ENCODE data around the gene SH3RF3. TPM values are rescaled to one million over a fixed set of nuclear protein-coding genes. Genes with fewer than 3 reads are reported as not detected.

The SH3RF3 gene
- total RNA-seq, 2 experiments from 2014 or later = 1.4 TPM

DNA sequence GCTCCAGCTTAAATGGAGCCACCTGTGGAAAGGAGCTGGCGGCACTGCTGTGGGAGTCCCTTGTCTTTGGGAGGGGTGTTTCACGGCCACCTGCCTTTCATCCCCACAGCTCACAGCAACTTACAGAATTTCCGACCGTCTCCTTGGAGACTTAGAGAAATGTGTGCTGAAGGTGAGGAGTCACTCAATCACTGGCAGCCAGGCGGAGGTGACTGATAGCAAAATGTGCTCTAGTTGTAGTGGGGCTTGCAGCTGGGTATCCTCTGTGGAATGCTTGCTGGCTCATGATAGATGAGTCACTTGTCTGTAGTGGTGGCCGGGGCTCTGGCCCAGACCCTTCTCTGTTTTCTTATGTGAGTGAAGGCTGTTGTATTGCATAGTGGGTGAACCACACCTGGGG, 110.7 kb downstream of the SH3RF3 start:
- Mint-ChIP-seq H3K4me3 (no peak overlapping the region), H3K4me1 (peaks cover 16% of the 10 kb centered on the region), H3K27me3 (no peaks in the 10 kb centered on the region), H3K27ac (no peak overlapping the region), H3K36me3 (ENCODE audit: low read depth) (no peaks in the 10 kb centered on the region), H3K9me3 (ENCODE audit: low read depth) (no peaks in the 10 kb centered on the region)
- intact Hi-C loops (cut with DNase I, micrococcal nuclease) = loop anchor here in 1 of 2 experiments (5.0 kb wide), 1 partner anchor 52 kb away; no protein-coding TSS in a partner anchor
- DNase-seq (no peak), ATAC-seq (no peak)
- CTCF ChIA-PET = interaction anchor here (0.6 kb wide), 1 partner anchor 14 kb away, joined by 3 read pairs; no protein-coding TSS in a partner anchor
- POLR2A ChIA-PET = no interaction called here

DNA sequence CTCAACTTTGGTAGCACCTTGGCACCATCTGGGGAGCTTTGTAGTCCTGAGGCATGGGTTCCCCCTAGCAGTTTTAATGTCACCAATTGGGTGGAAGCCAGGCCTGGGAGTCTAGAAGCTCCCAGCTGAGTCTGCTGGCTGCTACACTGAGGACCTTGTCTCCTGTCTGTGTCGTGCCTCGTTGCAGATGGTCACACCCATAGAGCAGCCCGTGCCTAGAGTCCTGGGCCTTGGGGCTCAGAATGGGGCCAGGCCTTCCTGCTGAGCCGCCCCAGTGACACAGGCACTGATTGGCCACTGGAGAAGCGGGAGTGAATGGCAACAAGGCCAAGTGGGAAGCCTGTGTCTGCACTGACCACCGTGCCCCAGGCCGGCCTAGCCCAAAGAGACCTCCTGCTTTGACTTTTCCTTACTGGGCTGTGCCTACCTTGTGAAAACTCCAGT, 113.2 kb downstream of the SH3RF3 start:
- POLR2A ChIA-PET = no interaction called here
- intact Hi-C loops (cut with DNase I, micrococcal nuclease) = no loop called here
- H3K36me3 Mint-ChIP-seq (ENCODE audit: low read depth) = no peaks in the 10 kb centered on the region
- H3K27ac Mint-ChIP-seq = no peak overlapping the region
- H3K4me3 Mint-ChIP-seq = no peak overlapping the region
- CTCF ChIA-PET = no interaction called here
- DNase-seq (no peak), ATAC-seq (no peak)
- peaks cover 9% of the 10 kb centered on the region for H3K4me1 Mint-ChIP-seq
- no peaks in the 10 kb centered on the region for H3K9me3 Mint-ChIP-seq (ENCODE audit: low read depth)
- H3K27me3 Mint-ChIP-seq = no peaks in the 10 kb centered on the region

DNA sequence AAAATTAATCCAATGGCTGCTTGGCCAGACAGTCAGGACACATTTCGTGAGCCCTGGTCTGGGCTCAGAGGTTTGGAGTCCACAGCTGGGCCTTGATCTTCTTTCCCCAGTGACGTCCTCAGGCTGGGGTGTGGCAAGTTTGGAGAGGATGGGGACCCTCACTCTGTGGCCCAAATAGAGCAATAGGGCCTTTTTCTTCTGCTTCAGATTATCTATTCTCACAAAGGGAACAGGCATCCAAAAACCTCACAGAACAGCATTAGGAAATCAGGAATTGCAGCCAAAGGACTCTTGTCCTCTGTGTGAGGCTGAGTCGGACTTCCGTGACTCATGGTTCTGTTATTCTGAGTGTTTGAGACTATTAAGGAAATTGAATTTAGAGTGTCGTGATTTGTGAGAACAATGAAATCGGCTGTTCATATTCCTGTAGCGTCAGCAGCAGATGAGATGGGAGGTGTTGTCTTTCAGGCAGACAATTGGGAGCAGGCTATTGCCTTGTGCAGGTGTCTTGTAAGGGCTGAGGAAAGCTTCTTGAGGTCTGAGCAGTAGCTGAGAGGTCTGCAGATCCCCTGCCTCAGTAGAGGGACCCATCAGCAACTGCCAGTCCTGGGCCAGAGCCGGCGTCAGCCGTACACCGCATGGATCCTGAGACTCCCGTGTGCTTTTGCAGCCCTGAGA, 113.8 kb downstream of the SH3RF3 start:
- ChIA-PET POLR2A (no interaction called here), CTCF (no interaction called here)
- H3K4me3 Mint-ChIP-seq = no peak overlapping the region
- no peaks in the 10 kb centered on the region for H3K36me3 Mint-ChIP-seq (ENCODE audit: low read depth)
- H3K27me3 Mint-ChIP-seq = no peaks in the 10 kb centered on the region
- no peaks in the 10 kb centered on the region for H3K9me3 Mint-ChIP-seq (ENCODE audit: low read depth)
- peaks cover 9% of the 10 kb centered on the region for H3K4me1 Mint-ChIP-seq
- ATAC-seq = no peak
- no peak overlapping the region for H3K27ac Mint-ChIP-seq
- intact Hi-C loops (cut with DNase I, micrococcal nuclease) = no loop called here
- no peak for DNase-seq

DNA sequence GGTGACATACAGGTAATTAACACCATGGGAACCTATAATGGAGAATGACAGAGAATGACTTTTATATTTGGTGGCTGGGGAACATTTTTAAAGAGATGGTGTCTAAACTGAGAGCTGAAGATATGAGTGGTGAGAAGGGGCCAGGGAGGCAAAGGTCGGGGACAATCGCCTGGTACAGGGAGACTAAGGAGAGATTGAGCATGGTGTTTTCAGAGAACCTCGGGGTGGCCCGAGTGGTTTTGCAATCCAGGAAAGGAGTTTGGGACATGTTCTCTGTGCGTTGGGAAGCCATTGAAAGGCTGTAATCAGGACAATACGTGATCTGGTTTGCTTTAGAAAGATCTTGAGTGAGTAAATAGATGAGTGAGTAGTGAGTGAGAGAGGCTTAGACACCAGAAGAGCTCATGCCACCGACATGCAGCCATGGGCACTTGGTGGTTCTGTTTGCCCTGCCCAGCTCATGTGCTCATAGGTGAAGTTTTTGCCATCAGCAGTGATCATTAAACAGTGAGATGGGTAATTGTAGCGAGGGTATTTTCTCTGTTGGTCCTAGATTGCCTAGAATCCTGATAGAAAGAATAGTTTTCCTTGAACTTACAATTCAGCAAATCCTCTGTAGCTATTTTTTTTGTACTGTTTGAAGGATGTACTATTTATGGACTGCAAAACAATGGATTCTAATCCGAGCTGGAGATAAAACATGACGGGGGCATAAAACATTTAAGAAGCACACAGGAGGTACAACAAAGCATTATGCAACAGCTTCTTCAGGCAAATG, 114.7 kb downstream of the SH3RF3 start:
- intact Hi-C loops (cut with DNase I, micrococcal nuclease) = no loop called here

DNA sequence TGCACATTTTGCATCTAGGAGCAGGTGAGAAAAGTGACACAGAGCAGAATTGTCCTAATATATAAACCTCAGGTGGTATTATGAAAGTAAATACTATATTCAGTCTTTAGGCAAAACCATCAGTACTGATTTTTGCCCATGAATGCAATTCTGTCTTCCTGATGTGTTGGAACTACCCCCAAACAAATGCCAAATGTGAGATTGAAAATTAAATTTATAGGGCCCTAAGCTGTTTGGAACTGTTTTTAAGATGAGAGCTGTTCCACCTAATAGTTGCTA, 115.2 kb downstream of the SH3RF3 start:
- H3K27ac Mint-ChIP-seq = no peak overlapping the region
- ChIA-PET CTCF (interaction anchor here (0.7 kb wide), 1 partner anchor 28 kb away, joined by 3 read pairs; no protein-coding TSS in a partner anchor), POLR2A (no interaction called here)
- no peaks in the 10 kb centered on the region for H3K27me3 Mint-ChIP-seq
- H3K9me3 Mint-ChIP-seq (ENCODE audit: low read depth) = no peaks in the 10 kb centered on the region
- H3K36me3 Mint-ChIP-seq (ENCODE audit: low read depth) = no peaks in the 10 kb centered on the region
- H3K4me1 Mint-ChIP-seq = peaks cover 7% of the 10 kb centered on the region
- DNase-seq (no peak), ATAC-seq (no peak)
- H3K4me3 Mint-ChIP-seq = no peak overlapping the region
- intact Hi-C loops (cut with DNase I, micrococcal nuclease) = no loop called here

More for the DNA sequence above, 114.7 kb downstream of the SH3RF3 start:
- ChIA-PET CTCF (no interaction called here), POLR2A (no interaction called here)
- no peak for DNase-seq
- Mint-ChIP-seq H3K9me3 (ENCODE audit: low read depth) (no peaks in the 10 kb centered on the region), H3K4me3 (no peak overlapping the region), H3K36me3 (ENCODE audit: low read depth) (no peaks in the 10 kb centered on the region), H3K4me1 (peaks cover 9% of the 10 kb centered on the region), H3K27ac (no peak overlapping the region), H3K27me3 (no peaks in the 10 kb centered on the region)
- no peak for ATAC-seq

DNA sequence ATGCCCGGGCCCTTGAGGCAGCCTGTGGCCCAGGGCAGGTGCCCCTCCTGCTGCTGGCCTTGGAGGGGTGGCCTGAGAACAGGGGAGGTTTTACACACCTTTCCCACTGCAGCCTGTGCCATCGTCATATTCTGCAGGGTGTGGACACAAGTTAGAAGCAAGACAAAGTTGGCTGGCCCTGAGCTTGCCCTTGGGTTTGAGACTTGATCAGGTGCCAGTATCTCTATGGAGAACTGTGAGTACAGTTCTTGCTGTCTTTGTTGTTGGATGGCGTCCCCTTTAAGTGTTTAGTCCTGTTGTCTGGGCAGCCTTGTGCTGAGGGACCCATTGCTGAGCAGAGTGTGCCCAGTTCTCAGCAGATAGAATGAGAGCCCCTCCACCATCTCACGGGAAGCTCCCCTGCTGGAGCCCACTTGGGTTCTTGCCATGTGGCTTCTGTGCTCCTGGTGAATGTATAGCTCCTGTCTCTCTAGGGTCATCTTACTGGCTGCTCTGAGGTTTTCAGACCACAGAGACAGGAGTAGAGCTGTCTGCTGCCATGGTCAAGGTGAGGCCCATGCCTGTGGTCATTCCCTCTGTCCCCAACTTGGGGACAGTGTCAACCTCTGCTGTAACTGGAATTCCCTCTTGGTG, 115.9 kb downstream of the SH3RF3 start:
- peaks cover 6% of the 10 kb centered on the region for H3K4me1 Mint-ChIP-seq
- H3K36me3 Mint-ChIP-seq (ENCODE audit: low read depth) = no peaks in the 10 kb centered on the region
- ChIA-PET CTCF (interaction anchor here (0.5 to 0.9 kb wide), 3 partner anchors 12 to 489 kb away, joined by 3 to 4 read pairs (median 3); no protein-coding TSS in a partner anchor), POLR2A (no interaction called here)
- no peak overlapping the region for H3K4me3 Mint-ChIP-seq
- no peaks in the 10 kb centered on the region for H3K27me3 Mint-ChIP-seq
- intact Hi-C loops (cut with DNase I, micrococcal nuclease) = no loop called here
- ATAC-seq (no peak), DNase-seq (no peak)
- H3K9me3 Mint-ChIP-seq (ENCODE audit: low read depth) = no peaks in the 10 kb centered on the region
- H3K27ac Mint-ChIP-seq = no peak overlapping the region

DNA sequence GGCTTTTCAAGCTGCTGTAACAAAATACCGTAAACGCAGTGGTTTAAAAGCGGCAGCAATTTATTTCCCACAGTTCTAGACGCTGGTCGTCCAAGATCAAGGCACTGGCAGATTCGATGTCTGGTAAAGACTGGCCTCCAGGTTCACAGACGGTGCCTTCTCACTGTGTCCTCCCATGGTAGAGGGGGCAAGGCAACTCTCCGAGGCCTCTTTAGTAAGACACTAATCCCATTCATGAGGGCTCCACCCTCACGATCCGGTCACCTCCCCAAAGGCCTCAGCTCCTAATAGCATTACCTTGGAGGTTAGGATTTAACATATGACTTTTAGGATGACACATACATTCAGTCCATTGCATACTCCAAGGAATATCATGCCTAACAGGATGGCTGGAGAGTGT, 117.2 kb downstream of the SH3RF3 start:
- no peak for ATAC-seq
- Mint-ChIP-seq H3K36me3 (ENCODE audit: low read depth) (no peaks in the 10 kb centered on the region), H3K4me3 (no peak overlapping the region), H3K4me1 (peaks cover 6% of the 10 kb centered on the region), H3K27ac (no peak overlapping the region), H3K9me3 (ENCODE audit: low read depth) (no peaks in the 10 kb centered on the region), H3K27me3 (no peaks in the 10 kb centered on the region)
- ChIA-PET POLR2A (no interaction called here), CTCF (no interaction called here)
- intact Hi-C loops (cut with DNase I, micrococcal nuclease) = no loop called here
- no peak for DNase-seq

DNA sequence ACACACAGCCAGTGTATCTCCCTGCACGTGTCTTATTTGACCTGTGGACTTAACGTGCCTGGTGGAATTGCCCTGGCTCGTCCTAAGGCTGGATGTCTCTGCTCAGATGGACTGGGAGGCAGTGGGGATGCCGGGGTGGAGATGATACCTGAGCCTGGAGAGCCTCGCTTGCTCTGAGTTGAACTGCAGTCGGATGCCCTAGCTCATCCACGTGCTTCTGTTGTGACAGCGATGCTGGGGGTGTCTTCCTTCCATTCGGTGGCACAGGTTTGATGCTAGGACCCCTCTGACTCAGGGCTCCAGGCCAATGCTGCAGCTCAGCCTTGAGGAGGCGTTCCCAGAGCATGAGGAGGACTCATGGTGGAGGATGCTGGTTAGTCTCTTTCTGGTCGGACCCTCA, 117.6 kb downstream of the SH3RF3 start:
- ChIA-PET CTCF (no interaction called here), POLR2A (no interaction called here)
- no peak overlapping the region for H3K4me3 Mint-ChIP-seq
- H3K9me3 Mint-ChIP-seq (ENCODE audit: low read depth) = no peaks in the 10 kb centered on the region
- H3K36me3 Mint-ChIP-seq (ENCODE audit: low read depth) = no peaks in the 10 kb centered on the region
- H3K4me1 Mint-ChIP-seq = peaks cover 6% of the 10 kb centered on the region
- no peak overlapping the region for H3K27ac Mint-ChIP-seq
- intact Hi-C loops (cut with DNase I, micrococcal nuclease) = no loop called here
- DNase-seq (no peak), ATAC-seq (no peak)
- no peaks in the 10 kb centered on the region for H3K27me3 Mint-ChIP-seq

DNA sequence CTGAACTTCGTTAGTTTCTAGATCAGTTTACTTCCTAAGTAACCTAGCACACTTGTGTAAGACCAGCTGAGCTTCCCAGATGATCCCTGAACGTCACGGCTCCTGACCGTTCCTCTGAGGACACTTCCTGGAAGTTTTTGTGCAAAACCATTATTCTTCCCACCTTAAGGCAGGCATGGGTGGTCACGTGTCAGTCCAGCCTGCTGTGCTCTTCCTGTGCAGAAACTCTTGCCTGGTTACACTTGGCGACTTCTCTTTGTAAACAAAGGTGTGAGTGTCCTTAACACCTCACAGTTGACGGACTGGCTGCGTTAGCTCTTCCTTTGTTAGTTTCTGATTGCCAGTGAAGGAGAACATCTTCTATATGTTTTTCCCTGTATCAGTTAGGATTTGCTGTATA, 118.3 kb downstream of the SH3RF3 start:
- intact Hi-C loops (cut with DNase I, micrococcal nuclease) = no loop called here
- Mint-ChIP-seq H3K9me3 (ENCODE audit: low read depth) (no peaks in the 10 kb centered on the region), H3K4me1 (peaks cover 6% of the 10 kb centered on the region), H3K27me3 (no peaks in the 10 kb centered on the region), H3K4me3 (no peak overlapping the region), H3K36me3 (ENCODE audit: low read depth) (no peaks in the 10 kb centered on the region), H3K27ac (no peak overlapping the region)
- DNase-seq (no peak), ATAC-seq (no peak)
- POLR2A ChIA-PET = no interaction called here
- CTCF ChIA-PET = no interaction called here

DNA sequence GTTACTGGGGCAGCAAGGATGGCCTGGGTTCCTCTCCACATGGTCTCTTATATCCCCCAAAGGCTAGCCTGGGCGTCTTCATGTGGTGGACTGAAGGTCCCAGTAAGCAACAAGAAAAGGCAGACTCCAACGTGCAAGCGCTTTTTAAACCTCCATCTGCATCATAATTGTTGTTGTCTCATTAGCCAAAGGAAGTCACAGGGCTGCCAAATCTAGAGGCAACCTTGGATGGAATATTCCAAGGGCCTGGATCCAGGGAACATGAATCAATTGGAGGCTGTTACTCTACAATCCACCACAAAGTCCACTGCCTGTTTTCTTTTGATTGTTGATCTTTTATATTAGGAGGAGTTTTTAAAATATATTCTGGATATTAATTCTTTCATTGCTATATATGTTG, 118.8 kb downstream of the SH3RF3 start:
- POLR2A ChIA-PET = no interaction called here
- H3K27me3 Mint-ChIP-seq = no peaks in the 10 kb centered on the region
- H3K36me3 Mint-ChIP-seq (ENCODE audit: low read depth) = no peaks in the 10 kb centered on the region
- CTCF ChIA-PET = interaction anchor here (0.7 kb wide), 1 partner anchor 427 kb away, joined by 3 read pairs; no protein-coding TSS in a partner anchor
- intact Hi-C loops (cut with DNase I, micrococcal nuclease) = no loop called here
- no peak for DNase-seq
- H3K9me3 Mint-ChIP-seq (ENCODE audit: low read depth) = no peaks in the 10 kb centered on the region
- peaks cover 6% of the 10 kb centered on the region for H3K4me1 Mint-ChIP-seq
- no peak for ATAC-seq
- no peak overlapping the region for H3K27ac Mint-ChIP-seq
- no peak overlapping the region for H3K4me3 Mint-ChIP-seq

DNA sequence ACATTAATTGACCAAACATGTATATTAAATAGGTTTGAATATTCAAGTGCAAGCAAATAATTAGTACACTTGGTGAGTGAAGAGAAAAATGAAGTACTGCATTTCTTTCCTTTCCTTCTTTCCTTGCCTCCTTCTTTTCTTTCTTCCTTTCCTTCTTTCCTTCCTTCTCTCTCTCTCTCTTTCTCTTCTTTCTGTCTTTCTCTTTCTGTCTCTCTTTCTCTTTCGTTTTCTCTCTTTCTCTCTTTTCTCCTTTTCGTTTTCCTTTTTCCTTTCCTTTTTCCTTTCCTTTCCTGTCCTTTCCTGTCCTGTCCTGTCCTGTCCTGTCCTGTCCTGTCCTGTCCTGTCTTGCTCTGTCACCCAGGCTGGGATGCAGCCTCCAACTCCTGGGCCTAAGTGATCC, 119.6 kb downstream of the SH3RF3 start:
- no peaks in the 10 kb centered on the region for H3K36me3 Mint-ChIP-seq (ENCODE audit: low read depth)
- ChIA-PET POLR2A (no interaction called here), CTCF (interaction anchor here (0.7 kb wide), 1 partner anchor 426 kb away, joined by 3 read pairs; no protein-coding TSS in a partner anchor)
- no peaks in the 10 kb centered on the region for H3K9me3 Mint-ChIP-seq (ENCODE audit: low read depth)
- peaks cover 6% of the 10 kb centered on the region for H3K4me1 Mint-ChIP-seq
- DNase-seq = no peak
- H3K4me3 Mint-ChIP-seq = no peak overlapping the region
- no peak for ATAC-seq
- no peaks in the 10 kb centered on the region for H3K27me3 Mint-ChIP-seq
- intact Hi-C loops (cut with DNase I, micrococcal nuclease) = no loop called here
- no peak overlapping the region for H3K27ac Mint-ChIP-seq

DNA sequence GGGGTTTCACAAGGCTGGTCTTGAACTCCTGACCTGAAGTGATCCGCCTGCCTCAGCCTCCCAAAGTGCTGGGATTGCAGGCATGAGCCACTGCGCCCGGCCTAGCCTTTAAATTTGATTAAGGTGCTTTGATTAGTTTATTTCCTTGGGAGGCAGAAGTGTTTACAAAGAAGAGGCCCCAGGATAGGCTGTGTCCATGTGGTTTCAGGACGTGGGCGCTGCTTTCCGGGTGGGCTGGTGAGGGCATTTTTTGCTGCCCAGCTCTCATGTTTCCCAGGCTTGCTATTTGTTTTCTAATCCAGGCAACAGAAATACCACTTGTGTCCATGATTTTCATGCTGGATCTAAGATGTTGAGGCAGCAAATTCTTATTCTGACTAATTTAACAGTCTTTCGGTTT, 124.2 kb downstream of the SH3RF3 start:
- ATAC-seq = no peak
- intact Hi-C loops (cut with DNase I, micrococcal nuclease) = loop anchor here in 1 of 2 experiments (5.0 kb wide), 1 partner anchor 281 kb away; no protein-coding TSS in a partner anchor
- DNase-seq = no peak
- Mint-ChIP-seq H3K4me1 (peaks cover 4% of the 10 kb centered on the region), H3K4me3 (no peak overlapping the region), H3K27ac (no peak overlapping the region), H3K36me3 (ENCODE audit: low read depth) (no peaks in the 10 kb centered on the region), H3K27me3 (no peaks in the 10 kb centered on the region), H3K9me3 (ENCODE audit: low read depth) (no peaks in the 10 kb centered on the region)
- CTCF ChIA-PET = no interaction called here
- POLR2A ChIA-PET = no interaction called here

All from activated CD4-positive, alpha-beta T cell treated with anti-CD3 and anti-CD28 coated beads for 36 hours (primary cell).